HG03571 (cell line): Measurements from ENCODE around the gene PJA2.
"Not testable (repeated sequence)": the region's sequence is repeated elsewhere in the genome, so short reads cannot be mapped to it uniquely, and the experiment has no call there.

Experiments
- ATAC-seq: cut with Tn5 transposase; IDR thresholded peaks from one replicate; pipeline ENCODE4 v1.9.1; 2021; ENCODE audit not compliant: unreplicated experiment

The PJA2 gene

GRCh38 chr5:109313127-109313526, 96.6 kb downstream of the PJA2 start:
- no peak for ATAC-seq

- no peak for ATAC-seq
These were observed 97.1 kb downstream of the PJA2 start for GRCh38 chr5:109312695-109313094.

GRCh38 chr5:109310315-109310714, 99.5 kb downstream of the PJA2 start:
- no peak for ATAC-seq

DNA sequence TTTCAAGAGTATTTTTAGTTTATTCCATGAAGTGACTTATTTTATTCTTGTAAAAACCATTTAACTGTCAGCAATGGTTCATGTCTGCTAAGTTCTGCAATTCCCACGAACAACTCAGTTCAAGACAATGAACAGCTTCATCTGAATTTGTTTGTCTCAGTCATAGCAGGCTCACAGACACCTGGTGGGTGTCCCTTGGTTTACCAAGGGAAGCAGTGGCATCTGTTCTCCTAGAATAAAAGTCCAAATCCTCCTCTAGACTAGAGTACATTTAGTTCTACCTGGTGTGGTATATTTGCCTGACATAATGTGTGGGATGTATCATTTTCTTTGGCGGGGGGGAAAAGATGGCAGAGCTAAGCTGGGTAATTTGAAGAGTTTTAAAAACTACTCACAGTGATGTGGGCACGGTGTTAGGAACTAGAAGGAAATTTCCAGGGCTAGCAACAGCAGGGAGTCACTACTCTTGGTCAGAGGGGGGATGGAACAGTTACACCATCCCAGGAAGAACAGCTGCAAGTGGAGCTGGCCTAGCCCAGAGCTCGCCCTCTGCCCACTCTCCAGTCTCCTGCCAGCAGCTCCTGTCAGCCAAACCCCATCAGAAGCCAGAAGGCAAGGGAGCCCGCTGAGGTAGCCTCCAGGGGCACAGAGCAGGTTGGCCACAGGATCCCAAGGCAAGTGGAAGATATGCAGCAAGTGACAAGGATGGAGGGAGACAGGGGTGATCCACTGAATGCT, 100.3 kb downstream of the PJA2 start:
- ATAC-seq, result no peak

GRCh38 chr5:109307951-109308350, 101.8 kb downstream of the PJA2 start:
- no peak for ATAC-seq

DNA sequence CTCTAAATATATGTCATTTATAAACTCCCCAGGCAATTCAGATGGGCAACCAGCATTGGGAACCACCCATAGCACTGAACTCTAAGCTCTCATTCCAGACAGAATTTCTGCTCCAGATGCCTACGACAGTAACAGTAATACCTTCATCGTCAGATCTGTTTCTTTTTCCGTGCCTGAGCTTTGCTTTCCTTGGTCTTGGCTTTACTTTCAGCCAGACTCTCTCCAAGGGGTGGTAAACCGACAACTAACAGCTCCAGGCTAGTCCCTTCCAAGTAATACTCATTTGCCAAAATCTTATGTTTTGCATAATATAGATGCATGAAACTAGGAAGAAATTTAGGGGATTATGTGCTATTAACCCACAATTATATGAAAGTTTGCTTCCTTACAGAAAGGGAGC, 102.3 kb downstream of the PJA2 start:
- ATAC-seq, result no peak

GRCh38 chr5:109305352-109305751, 104.4 kb downstream of the PJA2 start:
- ATAC-seq, result no peak

- ATAC-seq, result no peak
These were observed 105.5 kb downstream of the PJA2 start for GRCh38 chr5:109304309-109304708.

DNA sequence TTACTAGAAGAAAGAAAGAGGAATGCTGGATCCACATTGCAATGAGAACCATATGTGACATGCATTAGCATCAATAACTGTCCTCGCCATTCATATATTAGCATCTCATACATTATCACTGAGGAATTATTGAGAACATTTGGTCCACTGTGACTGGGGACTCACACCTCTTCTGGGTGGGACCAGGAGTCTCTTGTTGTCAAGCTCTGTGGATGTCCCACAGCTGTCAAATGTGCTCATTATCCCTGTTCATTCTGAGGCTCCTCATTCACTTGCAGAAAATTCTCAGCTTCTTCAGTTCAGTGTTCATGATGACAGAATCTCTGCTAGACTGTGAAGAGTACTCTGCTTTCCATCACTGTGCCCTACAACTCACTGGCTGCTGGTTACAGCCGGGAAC, 109.4 kb downstream of the PJA2 start:
- no peak for ATAC-seq

DNA sequence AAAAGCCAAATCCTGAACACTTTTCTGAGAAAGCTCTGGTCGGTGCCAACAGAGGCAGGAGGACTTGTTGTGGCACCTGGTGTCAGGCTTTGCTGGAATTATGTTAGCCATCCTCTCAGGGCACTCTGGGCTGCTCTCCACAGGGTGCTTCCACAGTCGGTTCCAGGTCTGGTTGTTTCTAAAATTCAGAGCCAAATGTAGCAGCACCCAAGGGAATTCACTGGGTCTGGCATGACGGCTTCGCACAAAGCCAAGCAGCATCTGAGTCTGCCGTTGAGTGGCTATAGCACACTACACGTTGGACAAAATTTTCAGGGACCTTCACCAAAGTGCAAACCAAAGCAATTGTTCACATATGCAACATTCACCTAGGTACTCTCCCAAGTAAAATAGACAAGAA, 110.2 kb downstream of the PJA2 start:
- ATAC-seq, result no peak

DNA sequence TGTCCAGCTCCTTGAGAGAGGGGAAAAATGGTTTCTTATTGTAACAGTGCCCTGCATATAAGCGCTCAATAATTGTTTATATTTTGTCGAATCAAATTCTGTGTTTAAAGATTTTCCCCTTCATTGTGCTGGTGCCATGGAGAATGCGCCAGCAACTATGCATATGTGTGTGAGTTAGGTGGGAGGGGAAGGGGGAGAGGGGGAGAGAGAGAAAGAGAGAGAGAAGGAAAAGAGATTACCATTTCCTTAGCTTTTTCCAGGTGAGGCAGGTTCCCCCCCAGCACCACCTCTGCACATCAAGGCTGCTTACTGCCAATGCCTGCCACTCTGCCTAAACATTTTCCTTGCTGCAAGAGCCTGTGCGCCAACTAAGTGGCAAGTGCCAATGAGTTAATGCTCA, 111.0 kb downstream of the PJA2 start:
- no peak for ATAC-seq

GRCh38 chr5:109297900-109298299, 111.9 kb downstream of the PJA2 start:
- no peak for ATAC-seq

DNA sequence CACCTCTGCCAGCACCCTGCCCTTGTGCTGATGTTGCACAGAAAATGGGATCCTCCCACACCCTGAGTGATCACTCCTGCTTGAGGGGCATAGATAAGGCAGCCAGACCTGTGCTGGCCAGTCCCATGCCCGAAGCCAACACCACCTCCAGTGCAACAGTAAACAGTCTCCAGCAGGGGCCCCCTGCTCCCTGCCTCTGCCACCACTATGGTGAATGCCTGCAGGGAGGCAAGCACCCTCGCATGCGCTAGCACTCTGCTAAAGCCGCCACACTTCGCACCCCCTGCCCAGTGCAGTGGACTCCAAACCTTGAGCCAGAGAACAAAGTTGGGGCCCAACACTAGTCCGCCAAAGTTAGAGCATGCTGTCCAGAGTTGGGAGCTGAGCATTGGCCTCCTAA, 118.7 kb downstream of the PJA2 start:
- no peak for ATAC-seq

DNA sequence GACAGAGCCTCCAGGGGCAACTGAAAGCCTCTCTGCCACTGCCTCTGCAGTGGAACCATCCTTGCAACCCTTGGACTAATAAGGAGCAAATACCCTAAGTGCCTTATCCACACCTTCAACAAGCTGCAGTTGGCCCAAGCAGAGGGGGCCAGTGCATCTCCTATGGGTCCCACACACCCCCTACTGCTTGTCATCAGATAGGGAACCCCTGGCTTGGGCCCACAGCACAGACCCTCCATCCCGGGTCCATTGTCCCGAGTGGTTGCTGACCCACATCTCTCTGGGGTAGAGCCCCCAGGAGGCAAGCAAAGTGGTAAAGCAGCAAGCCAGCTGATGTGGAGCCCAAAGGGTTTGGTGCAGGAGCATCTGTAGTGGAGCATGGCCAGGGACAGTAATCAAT, 119.5 kb downstream of the PJA2 start:
- no peak for ATAC-seq

GRCh38 chr5:109286628-109287027, 123.1 kb downstream of the PJA2 start:
- ATAC-seq, result not testable (repeated sequence)
